ENCODE results near the gene RIPOR2.
"Not testable (repeated sequence)": the region's sequence is repeated elsewhere in the genome, so short reads cannot be mapped to it uniquely, and the experiment has no call there.

Gene RIPOR2

DNA sequence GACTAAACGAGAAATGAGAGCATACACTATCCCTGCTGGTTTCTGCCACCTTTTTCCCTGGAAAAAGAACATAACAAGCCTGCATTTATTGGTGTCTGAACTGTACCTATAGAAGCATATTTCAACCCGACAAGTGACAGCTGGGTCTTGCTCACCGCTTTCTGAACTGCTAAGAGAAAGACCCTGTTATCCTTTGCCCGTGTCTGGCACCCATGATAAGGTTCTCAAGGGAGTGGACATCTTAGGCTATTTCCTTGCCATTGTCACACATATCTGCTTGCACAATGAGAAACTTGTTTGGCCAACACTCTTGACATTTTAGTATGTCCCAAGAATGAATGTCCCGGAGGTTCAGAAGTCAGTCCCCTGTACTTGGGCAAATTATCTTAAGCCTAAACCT lies 19.3 kb downstream of the RIPOR2 start:
- peaks cover 98% of the 10 kb centered on the region for H4K20me1 ChIP-seq (ENCODE audit: insufficient read depth, low read length)
- no peaks in the 10 kb centered on the region for H3K27me3 ChIP-seq (ENCODE audit: low read depth, low read length)
- no peak overlapping the region for H3K4me3 ChIP-seq (ENCODE audit: low read length)
- H3K79me2 ChIP-seq (ENCODE audit: low read length): peaks cover 96% of the 10 kb centered on the region
- no peak overlapping the region for H3K9ac ChIP-seq (ENCODE audit: low read length)
- H3K9me3 ChIP-seq (ENCODE audit: insufficient read depth, low read length): no peaks in the 10 kb centered on the region
- H3K36me3 ChIP-seq (replicated peaks; ENCODE audit: low read depth, low read length): peaks cover 28% of the 10 kb centered on the region
- no peak overlapping the region for H3K4me2 ChIP-seq (ENCODE audit: low read length)
- peaks cover 46% of the 10 kb centered on the region for H3K4me1 ChIP-seq (ENCODE audit: low read length)
- H3K27ac ChIP-seq (ENCODE audit: low read length): no peak overlapping the region
- no peak for TF ChIP-seq EZH2phosphoT487 (IDR thresholded peaks at IDR 0.05; ENCODE audit: low read depth)
- TF ChIP-seq, protein P1, sequence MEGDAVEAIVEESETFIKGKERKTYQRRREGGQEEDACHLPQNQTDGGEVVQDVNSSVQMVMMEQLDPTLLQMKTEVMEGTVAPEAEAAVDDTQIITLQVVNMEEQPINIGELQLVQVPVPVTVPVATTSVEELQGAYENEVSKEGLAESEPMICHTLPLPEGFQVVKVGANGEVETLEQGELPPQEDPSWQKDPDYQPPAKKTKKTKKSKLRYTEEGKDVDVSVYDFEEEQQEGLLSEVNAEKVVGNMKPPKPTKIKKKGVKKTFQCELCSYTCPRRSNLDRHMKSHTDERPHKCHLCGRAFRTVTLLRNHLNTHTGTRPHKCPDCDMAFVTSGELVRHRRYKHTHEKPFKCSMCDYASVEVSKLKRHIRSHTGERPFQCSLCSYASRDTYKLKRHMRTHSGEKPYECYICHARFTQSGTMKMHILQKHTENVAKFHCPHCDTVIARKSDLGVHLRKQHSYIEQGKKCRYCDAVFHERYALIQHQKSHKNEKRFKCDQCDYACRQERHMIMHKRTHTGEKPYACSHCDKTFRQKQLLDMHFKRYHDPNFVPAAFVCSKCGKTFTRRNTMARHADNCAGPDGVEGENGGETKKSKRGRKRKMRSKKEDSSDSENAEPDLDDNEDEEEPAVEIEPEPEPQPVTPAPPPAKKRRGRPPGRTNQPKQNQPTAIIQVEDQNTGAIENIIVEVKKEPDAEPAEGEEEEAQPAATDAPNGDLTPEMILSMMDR (IDR thresholded peaks at IDR 0.05; ENCODE audit: low read depth, low read length): no peak
- no peak overlapping the region for H2AFZ ChIP-seq (ENCODE audit: low read depth, low read length)

DNA sequence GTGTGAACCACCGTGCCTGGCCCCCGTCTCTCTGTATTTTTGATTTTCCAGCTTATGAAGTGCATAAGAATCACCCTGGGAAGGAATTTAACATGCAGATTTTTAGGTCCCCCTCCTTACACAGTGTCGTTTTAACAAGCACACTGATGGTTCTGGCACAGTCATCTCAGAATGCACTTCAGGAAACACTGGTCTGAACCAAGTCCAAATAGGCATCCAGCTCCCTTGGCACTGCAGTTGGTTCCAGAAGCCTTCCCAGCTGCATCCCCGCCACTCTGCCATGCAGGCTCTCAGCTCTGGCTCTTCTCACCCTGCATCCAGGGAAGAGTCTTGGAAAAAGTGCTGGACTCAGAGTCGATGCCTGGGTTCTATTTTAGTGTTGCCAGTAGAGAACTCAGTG lies 20.1 kb downstream of the RIPOR2 start:
- Histone ChIP-seq H3K4me2 (ENCODE audit: low read length) (no peak overlapping the region), H3K27ac (ENCODE audit: low read length) (no peak overlapping the region), H3K79me2 (ENCODE audit: low read length) (peaks cover 96% of the 10 kb centered on the region), H3K4me3 (ENCODE audit: low read length) (no peak overlapping the region), H3K36me3 (replicated peaks; ENCODE audit: low read depth, low read length) (peaks cover 28% of the 10 kb centered on the region), H2AFZ (ENCODE audit: low read depth, low read length) (no peak overlapping the region), H3K27me3 (ENCODE audit: low read depth, low read length) (no peaks in the 10 kb centered on the region), H3K4me1 (ENCODE audit: low read length) (peaks cover 47% of the 10 kb centered on the region), H4K20me1 (ENCODE audit: insufficient read depth, low read length) (peaks cover 98% of the 10 kb centered on the region), H3K9ac (ENCODE audit: low read length) (no peak overlapping the region), H3K9me3 (ENCODE audit: insufficient read depth, low read length) (no peaks in the 10 kb centered on the region)
- no peak for TF ChIP-seq EZH2phosphoT487 (IDR thresholded peaks at IDR 0.05; ENCODE audit: low read depth)
- TF ChIP-seq, protein P1 (IDR thresholded peaks at IDR 0.05; ENCODE audit: low read depth, low read length): no peak

DNA sequence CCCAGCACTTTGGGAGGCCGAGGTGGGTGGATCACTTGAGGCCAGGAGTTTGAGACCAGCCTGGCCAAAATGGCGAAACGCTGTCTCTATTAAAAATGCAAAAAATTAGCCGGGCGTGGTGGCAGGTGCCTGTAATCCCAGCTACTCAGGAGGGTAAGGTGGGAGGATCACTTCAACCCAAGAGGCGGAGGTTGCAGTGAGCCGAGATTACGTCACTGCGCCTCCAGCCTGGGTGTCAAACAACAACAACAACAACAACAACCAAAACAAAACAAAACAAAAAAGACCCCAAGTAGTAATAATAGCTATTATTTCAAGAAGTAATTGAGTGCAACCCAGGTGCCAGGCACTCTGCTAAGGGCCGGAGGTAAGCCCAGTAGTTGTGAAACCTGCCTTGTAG lies 21.7 kb downstream of the RIPOR2 start:
- not testable (repeated sequence) for H3K4me2 ChIP-seq (ENCODE audit: low read length); H3K27me3 ChIP-seq (ENCODE audit: low read depth, low read length); H3K9ac ChIP-seq (ENCODE audit: low read length); H3K4me3 ChIP-seq (ENCODE audit: low read length); H2AFZ ChIP-seq (ENCODE audit: low read depth, low read length); H3K9me3 ChIP-seq (ENCODE audit: insufficient read depth, low read length); H3K27ac ChIP-seq (ENCODE audit: low read length)
- H3K36me3 ChIP-seq (replicated peaks; ENCODE audit: low read depth, low read length): peaks cover 34% of the 10 kb centered on the region
- H4K20me1 ChIP-seq (ENCODE audit: insufficient read depth, low read length): peaks cover 98% of the 10 kb centered on the region
- H3K4me1 ChIP-seq (ENCODE audit: low read length): peaks cover 47% of the 10 kb centered on the region
- peaks cover 96% of the 10 kb centered on the region for H3K79me2 ChIP-seq (ENCODE audit: low read length)

DNA sequence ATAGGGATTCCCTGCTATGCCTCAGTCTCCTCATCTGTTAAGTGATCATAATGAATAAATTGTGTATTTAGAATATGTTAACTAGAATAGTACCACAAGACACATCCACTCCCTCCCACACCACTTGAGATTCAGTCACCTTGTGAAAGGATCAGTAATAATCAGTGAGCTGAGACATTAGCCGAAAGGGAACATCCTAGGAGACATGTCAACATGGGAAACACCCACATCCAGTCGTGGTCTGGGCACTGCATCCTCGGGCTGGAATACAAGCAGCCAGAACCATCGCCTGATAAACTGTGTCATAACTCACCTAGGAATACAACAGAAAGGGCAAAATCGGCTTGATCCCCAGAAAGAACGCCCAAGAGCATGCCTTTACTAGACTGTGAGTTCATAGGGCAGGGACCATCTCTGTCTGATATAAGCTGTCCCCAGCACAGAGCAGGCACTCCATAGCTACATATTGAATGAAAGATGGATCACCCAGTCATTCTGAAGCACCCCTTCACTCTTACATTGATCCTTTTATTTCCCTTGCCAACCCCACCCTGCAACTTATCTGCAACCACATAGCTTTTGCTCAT lies 23.9 kb downstream of the RIPOR2 start:
- Histone ChIP-seq H2AFZ (ENCODE audit: low read depth, low read length) (no peak overlapping the region), H3K4me1 (ENCODE audit: low read length) (peaks cover 62% of the 10 kb centered on the region), H3K4me2 (ENCODE audit: low read length) (peak overlapping the region; percentile 68), H3K36me3 (replicated peaks; ENCODE audit: low read depth, low read length) (peaks cover 38% of the 10 kb centered on the region), H3K27me3 (ENCODE audit: low read depth, low read length) (no peaks in the 10 kb centered on the region), H3K9ac (ENCODE audit: low read length) (peak overlapping the region; percentile 22; the same call in 1 of the 2 replicates), H3K9me3 (ENCODE audit: insufficient read depth, low read length) (no peaks in the 10 kb centered on the region), H3K27ac (ENCODE audit: low read length) (no peak overlapping the region), H4K20me1 (ENCODE audit: insufficient read depth, low read length) (peaks cover 98% of the 10 kb centered on the region), H3K4me3 (ENCODE audit: low read length) (peak overlapping the region; percentile 67), H3K79me2 (ENCODE audit: low read length) (peaks cover 97% of the 10 kb centered on the region)
- no peak for TF ChIP-seq EZH2phosphoT487 (IDR thresholded peaks at IDR 0.05; ENCODE audit: low read depth)
- TF ChIP-seq, protein P1 (IDR thresholded peaks at IDR 0.05; ENCODE audit: low read depth, low read length): no peak

Measured in OCI-LY3 (cell line).